ENCODE measurements around the gene ANXA3. TPM values are rescaled to one million over a fixed set of nuclear protein-coding genes. Genes with fewer than 3 reads are reported as not detected.

Gene ANXA3
- total RNA-seq, 1 donor = 12.3 TPM

- no peak for TF ChIP-seq CTCF (IDR thresholded peaks at IDR 0.05; ENCODE audit: insufficient read depth, low read length)
- H3K4me3 ChIP-seq (ENCODE audit: low read depth, low read length) = peak overlapping the region; percentile 67
- no peak for DNase-seq (ENCODE audit: low read depth)
Observed at GRCh38 chr4:78552389-78553042, 946 bp downstream of the ANXA3 start.

- no peak for DNase-seq (ENCODE audit: low read depth)
- H3K4me3 ChIP-seq (ENCODE audit: low read depth, low read length) = no peak overlapping the region
- TF ChIP-seq CTCF (IDR thresholded peaks at IDR 0.05; ENCODE audit: insufficient read depth, low read length) = no peak
Observed at GRCh38 chr4:78553043-78553396, 1.4 kb downstream of the ANXA3 start.

GRCh38 chr4:78553529-78554060 lies 2.0 kb downstream of the ANXA3 start:
- TF ChIP-seq CTCF (IDR thresholded peaks at IDR 0.05; ENCODE audit: insufficient read depth, low read length) = no peak
- no peak overlapping the region for H3K4me3 ChIP-seq (ENCODE audit: low read depth, low read length)
- DNase-seq (ENCODE audit: low read depth) = peak; percentile 49

GRCh38 chr4:78556665-78557064 lies 5.1 kb downstream of the ANXA3 start:
- no peak for TF ChIP-seq CTCF (IDR thresholded peaks at IDR 0.05; ENCODE audit: insufficient read depth, low read length)
- H3K4me3 ChIP-seq (ENCODE audit: low read depth, low read length) = no peak overlapping the region
- no peak for DNase-seq (ENCODE audit: low read depth)

- no peak overlapping the region for H3K4me3 ChIP-seq (ENCODE audit: low read depth, low read length)
- DNase-seq (ENCODE audit: low read depth) = no peak
- TF ChIP-seq CTCF (IDR thresholded peaks at IDR 0.05; ENCODE audit: insufficient read depth, low read length) = no peak
Observed at GRCh38 chr4:78557841-78558240, 6.3 kb downstream of the ANXA3 start.

GRCh38 chr4:78558410-78558809 lies 6.8 kb downstream of the ANXA3 start:
- H3K4me3 ChIP-seq (ENCODE audit: low read depth, low read length) = no peak overlapping the region
- DNase-seq (ENCODE audit: low read depth) = peak; percentile 79
- TF ChIP-seq CTCF (IDR thresholded peaks at IDR 0.05; ENCODE audit: insufficient read depth, low read length) = no peak
